HepG2 (cell line): ENCODE data around the gene FUT1.

Experiments
- ATF1 ChIP-seq: IDR thresholded peaks from 2 replicates; pipeline ENCODE4 v1.6.1; 2016; ENCODE audit warnings: mild to moderate bottlenecking, control low read depth
- CTCF ChIP-seq: sonication (generic); formaldehyde crosslinking; IDR thresholded peaks from 2 replicates; pipeline ENCODE4 v1.5.0; 2020; ENCODE audit warnings: mild to moderate bottlenecking, missing genetic modification reagents, moderate library complexity
- SCMH1 ChIP-seq: sonication (generic); formaldehyde crosslinking; IDR thresholded peaks from 2 replicates; pipeline ENCODE4 v1.9.0; 2021; ENCODE audit warnings: missing genetic modification reagents, mild to moderate bottlenecking, borderline replicate concordance
- TAF1 ChIP-seq: sonication (generic); formaldehyde crosslinking; IDR thresholded peaks from 2 replicates; pipeline ENCODE4 v1.4.0; 2020; ENCODE audit warnings: missing genetic modification reagents
- ZNF691 ChIP-seq: sonication (generic); formaldehyde crosslinking; IDR thresholded peaks from 2 replicates; pipeline ENCODE4 v1.4.0; 2020; ENCODE audit warnings: missing genetic modification reagents, low read depth, mild to moderate bottlenecking, borderline replicate concordance
- TF ChIP-seq, protein P1 (sequence below): IDR thresholded peaks from 2 replicates; pipeline ENCODE4 v1.6.1; 2012; ENCODE audit warnings: inconsistent platforms

DNA sequence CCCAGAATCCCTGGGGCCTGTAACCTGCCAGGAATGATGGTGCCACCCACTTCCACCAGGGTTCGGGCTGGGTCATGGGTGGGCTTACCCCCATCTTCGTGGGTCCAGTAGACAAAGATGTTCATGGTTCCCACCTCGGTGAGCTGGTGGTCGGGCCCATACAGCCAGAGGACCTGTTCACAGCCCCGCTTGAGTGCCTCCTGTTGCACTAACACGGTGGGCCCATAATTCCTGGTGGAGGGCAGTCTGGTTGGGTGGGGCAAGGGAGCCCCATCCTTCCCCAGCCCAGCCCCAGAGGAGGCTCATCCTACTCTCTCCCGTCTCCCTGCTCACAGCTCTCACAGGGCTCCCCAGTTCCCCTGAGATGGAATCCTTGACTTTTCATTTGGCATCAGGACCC lies 44.7 kb upstream of the FUT1 start:
- TF ChIP-seq ATF1 = no peak
- TF ChIP-seq TAF1 = no peak
- TF ChIP-seq ZNF691 (CRISPR knock-in tag) = no peak
- no peak for TF ChIP-seq SCMH1 (CRISPR knock-in tag)
- no peak for TF ChIP-seq CTCF (CRISPR knock-in tag)
- TF ChIP-seq, protein P1, sequence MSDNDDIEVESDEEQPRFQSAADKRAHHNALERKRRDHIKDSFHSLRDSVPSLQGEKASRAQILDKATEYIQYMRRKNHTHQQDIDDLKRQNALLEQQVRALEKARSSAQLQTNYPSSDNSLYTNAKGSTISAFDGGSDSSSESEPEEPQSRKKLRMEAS = no peak
